HL-60 (cell line): Measurements from ENCODE around the gene MTHFD2.
"Not testable (repeated sequence)": the region's sequence is repeated elsewhere in the genome, so short reads cannot be mapped to it uniquely, and the experiment has no call there.

Experiments used
- DNase-seq, 2 experiments: peaks; one replicate each; pipeline ENCODE4 v3.0.0-alpha.2; 2010 to 2020; ENCODE audit warnings: low read depth in 1 of 2, low spot score in 1 of 2
- H3K27ac ChIP-seq: fragments of 250-450 bp; sonication (Bioruptor Pico); replicated peaks from 2 replicates; pipeline ENCODE4 v1.5.1; 2020; ENCODE audit warnings: mild to moderate bottlenecking, moderate library complexity
- H3K27me3 ChIP-seq: fragments of 250-450 bp; sonication (Bioruptor Pico); 2 replicates; pipeline ENCODE4 v1.5.1; 2021; ENCODE audit warnings: mild to moderate bottlenecking, moderate library complexity; ENCODE audit not compliant: insufficient read depth, poor library complexity, severe bottlenecking
- H3K4me3 ChIP-seq: replicated peaks from 2 replicates; pipeline ENCODE4 v1.5.1; 2011; ENCODE audit warnings: mild to moderate bottlenecking, control low read depth, low read length; ENCODE audit not compliant: insufficient read depth
- GABPA ChIP-seq: IDR thresholded peaks from 2 replicates; pipeline ENCODE4 v1.6.1; 2012; ENCODE audit warnings: low read depth
- POLR2AphosphoS5 ChIP-seq: IDR thresholded peaks from 2 replicates; pipeline ENCODE4 v1.6.1; 2012; ENCODE audit warnings: low read depth
- SPI1 ChIP-seq: IDR thresholded peaks from 2 replicates; pipeline ENCODE4 v1.6.1; 2012; ENCODE audit warnings: low read depth, mild to moderate bottlenecking, borderline replicate concordance
- TF ChIP-seq, protein P1 (sequence below): IDR thresholded peaks from 2 replicates; pipeline ENCODE4 v1.6.1; 2012; ENCODE audit warnings: low read depth; ENCODE audit not compliant: insufficient replicate concordance
- TF ChIP-seq, protein P2 (sequence below): IDR thresholded peaks from one replicate; pipeline ENCODE4 v1.5.1; 2011; ENCODE audit warnings: low read length, control low read depth, inconsistent platforms; ENCODE audit not compliant: insufficient read depth

MTHFD2 gene

DNA sequence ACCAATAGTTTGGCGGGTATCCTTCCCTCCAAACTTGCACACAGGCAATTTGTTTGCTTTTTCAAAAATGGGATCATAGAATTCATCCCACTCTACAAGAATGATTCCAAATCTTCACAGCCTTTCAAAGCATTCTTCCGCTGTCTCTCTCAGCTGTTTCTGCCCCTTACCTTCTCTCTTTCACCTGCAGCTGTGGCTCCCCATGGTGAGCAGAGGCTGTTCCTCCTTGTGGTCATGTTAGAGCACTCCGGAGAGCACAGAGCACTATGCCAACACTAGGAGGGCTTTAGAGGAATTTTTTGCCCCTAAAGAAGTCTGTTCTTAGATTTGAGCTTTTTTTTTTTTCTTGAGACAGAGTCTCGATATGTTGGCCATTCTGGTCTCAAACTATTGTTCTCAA, 30.4 kb downstream of the MTHFD2 start:
- no peak overlapping the region for H3K27ac ChIP-seq
- no peak overlapping the region for H3K4me3 ChIP-seq
- TF ChIP-seq, protein P1, sequence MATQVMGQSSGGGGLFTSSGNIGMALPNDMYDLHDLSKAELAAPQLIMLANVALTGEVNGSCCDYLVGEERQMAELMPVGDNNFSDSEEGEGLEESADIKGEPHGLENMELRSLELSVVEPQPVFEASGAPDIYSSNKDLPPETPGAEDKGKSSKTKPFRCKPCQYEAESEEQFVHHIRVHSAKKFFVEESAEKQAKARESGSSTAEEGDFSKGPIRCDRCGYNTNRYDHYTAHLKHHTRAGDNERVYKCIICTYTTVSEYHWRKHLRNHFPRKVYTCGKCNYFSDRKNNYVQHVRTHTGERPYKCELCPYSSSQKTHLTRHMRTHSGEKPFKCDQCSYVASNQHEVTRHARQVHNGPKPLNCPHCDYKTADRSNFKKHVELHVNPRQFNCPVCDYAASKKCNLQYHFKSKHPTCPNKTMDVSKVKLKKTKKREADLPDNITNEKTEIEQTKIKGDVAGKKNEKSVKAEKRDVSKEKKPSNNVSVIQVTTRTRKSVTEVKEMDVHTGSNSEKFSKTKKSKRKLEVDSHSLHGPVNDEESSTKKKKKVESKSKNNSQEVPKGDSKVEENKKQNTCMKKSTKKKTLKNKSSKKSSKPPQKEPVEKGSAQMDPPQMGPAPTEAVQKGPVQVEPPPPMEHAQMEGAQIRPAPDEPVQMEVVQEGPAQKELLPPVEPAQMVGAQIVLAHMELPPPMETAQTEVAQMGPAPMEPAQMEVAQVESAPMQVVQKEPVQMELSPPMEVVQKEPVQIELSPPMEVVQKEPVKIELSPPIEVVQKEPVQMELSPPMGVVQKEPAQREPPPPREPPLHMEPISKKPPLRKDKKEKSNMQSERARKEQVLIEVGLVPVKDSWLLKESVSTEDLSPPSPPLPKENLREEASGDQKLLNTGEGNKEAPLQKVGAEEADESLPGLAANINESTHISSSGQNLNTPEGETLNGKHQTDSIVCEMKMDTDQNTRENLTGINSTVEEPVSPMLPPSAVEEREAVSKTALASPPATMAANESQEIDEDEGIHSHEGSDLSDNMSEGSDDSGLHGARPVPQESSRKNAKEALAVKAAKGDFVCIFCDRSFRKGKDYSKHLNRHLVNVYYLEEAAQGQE = no peak
- TF ChIP-seq SPI1 = no peak
- no peak for TF ChIP-seq GABPA
- TF ChIP-seq, protein P2, sequence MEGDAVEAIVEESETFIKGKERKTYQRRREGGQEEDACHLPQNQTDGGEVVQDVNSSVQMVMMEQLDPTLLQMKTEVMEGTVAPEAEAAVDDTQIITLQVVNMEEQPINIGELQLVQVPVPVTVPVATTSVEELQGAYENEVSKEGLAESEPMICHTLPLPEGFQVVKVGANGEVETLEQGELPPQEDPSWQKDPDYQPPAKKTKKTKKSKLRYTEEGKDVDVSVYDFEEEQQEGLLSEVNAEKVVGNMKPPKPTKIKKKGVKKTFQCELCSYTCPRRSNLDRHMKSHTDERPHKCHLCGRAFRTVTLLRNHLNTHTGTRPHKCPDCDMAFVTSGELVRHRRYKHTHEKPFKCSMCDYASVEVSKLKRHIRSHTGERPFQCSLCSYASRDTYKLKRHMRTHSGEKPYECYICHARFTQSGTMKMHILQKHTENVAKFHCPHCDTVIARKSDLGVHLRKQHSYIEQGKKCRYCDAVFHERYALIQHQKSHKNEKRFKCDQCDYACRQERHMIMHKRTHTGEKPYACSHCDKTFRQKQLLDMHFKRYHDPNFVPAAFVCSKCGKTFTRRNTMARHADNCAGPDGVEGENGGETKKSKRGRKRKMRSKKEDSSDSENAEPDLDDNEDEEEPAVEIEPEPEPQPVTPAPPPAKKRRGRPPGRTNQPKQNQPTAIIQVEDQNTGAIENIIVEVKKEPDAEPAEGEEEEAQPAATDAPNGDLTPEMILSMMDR = no peak
- no peak for TF ChIP-seq POLR2AphosphoS5
- no peaks in the 10 kb centered on the region for H3K27me3 ChIP-seq
- DNase-seq = no peak

DNA sequence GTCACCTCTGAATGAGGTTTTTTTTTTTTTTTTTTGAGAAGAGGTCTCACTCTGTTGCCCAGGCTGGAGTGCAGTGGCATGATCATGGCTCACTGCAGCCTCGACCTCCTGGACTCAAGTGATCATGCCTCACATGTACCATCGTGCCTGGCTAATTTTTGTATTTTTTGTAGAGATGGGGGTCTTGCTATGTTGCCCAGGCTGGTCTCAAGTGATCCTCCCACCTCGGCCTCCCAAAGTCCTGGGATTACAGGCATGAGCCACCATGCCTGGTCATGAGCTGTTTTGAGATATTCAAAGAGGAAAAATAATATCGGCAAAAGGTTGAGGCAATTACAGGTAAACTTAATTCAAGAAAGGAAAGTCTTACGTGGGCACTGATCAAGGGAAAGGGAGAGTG, 31.4 kb downstream of the MTHFD2 start:
- not testable (repeated sequence) for H3K27ac ChIP-seq, H3K27me3 ChIP-seq, DNase-seq, H3K4me3 ChIP-seq

DNA sequence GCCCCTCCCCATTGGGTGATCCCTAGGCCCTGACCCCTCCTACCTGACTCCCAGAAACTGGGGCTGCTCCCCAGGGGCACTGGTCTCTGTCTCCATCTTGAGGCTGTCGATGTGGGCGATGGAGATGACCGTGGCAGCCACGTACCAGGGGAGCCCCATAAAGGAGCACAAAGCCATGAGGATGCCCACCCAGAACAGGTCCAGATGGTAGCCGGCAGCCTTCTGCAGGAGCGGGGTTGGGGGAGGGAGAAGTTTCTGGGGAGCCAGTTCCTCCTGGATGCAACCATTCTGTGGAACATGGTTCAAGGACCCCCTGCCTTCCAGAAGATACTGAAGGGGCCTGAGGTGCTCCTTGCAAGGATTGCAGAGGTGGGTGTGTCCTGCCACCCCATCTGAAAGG, 34.0 kb downstream of the MTHFD2 start:
- H3K27me3 ChIP-seq = no peaks in the 10 kb centered on the region
- TF ChIP-seq, protein P2 = no peak
- TF ChIP-seq, protein P1 = no peak
- TF ChIP-seq SPI1 (no peak), POLR2AphosphoS5 (no peak), GABPA (no peak)
- no peak overlapping the region for H3K4me3 ChIP-seq
- no peak for DNase-seq
- no peak overlapping the region for H3K27ac ChIP-seq

DNA sequence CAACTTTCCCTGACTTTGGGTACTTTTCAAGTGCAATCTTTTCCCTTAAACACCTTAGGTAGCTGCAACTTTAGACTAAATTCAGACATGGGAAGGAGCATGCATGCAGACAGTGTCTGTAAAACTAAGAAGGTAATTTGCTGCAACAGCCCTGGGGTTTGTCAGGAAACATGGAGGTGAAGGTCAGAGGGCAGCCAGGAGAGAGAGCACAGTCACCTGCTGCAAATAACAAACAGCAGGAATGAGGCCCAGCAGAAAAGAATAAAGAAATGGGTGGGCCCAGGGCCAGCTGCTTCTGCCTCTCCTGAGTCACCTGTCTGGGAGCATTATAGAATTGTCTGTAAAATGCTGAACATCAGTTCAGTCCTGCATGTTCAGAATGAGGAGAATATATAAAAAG, 35.2 kb downstream of the MTHFD2 start:
- H3K27me3 ChIP-seq = no peaks in the 10 kb centered on the region
- DNase-seq = no peak
- H3K27ac ChIP-seq = no peak overlapping the region
- no peak overlapping the region for H3K4me3 ChIP-seq
- TF ChIP-seq, protein P1 = no peak
- TF ChIP-seq POLR2AphosphoS5 (no peak), SPI1 (no peak), GABPA (no peak)
- TF ChIP-seq, protein P2 = no peak
